Esophagus muscularis mucosa (tissue), 4 donors: Measurements from ENCODE around the gene RETREG2. TPM values are rescaled to one million over a fixed set of nuclear protein-coding genes. Genes with fewer than 3 reads are reported as not detected.

Experiments used
- DNase-seq: peaks from one replicate; pipeline ENCODE4 v3.0.0-alpha.2; 2017; ENCODE audit errors: extremely low spot score
- H3K27ac ChIP-seq, 4 donors: fragments of 200-600 bp; sonication (generic); replicated peaks in 1 of 4; 1 replicate in 3 of 4; 2 replicates in 1 of 4; pipeline ENCODE4 v1.5.1; 2016 to 2019; ENCODE audit warnings: mild to moderate bottlenecking in 1 of 4
- H3K27me3 ChIP-seq, 4 donors: fragments of 200-600 bp; sonication (generic); one replicate each; pipeline versions ENCODE4 v1.5.1 to v1.6.0; 2016 to 2019
- H3K36me3 ChIP-seq, 4 donors: fragments of 200-600 bp; sonication (generic); one replicate each; pipeline ENCODE4 v1.5.1; 2016 to 2019
- H3K4me1 ChIP-seq, 4 donors: fragments of 200-600 bp; sonication (generic); one replicate each; pipeline ENCODE4 v1.5.1; 2016 to 2019
- H3K4me3 ChIP-seq, 4 donors: fragments of 200-600 bp; sonication (generic); 1 replicate in 2 of 4; 2 replicates in 2 of 4; pipeline ENCODE4 v1.5.1; 2016 to 2019; ENCODE audit warnings: mild to moderate bottlenecking in 4 of 4, moderate library complexity in 1 of 4
- H3K9me3 ChIP-seq, 4 donors: fragments of 200-600 bp; sonication (generic); 1 replicate in 3 of 4; 2 replicates in 1 of 4; pipeline ENCODE4 v1.5.1; 2016 to 2019
- EP300 ChIP-seq: sonication (generic); formaldehyde crosslinking; IDR thresholded peaks from one replicate; pipeline ENCODE4 v1.6.1; 2017; ENCODE audit warnings: antibody characterized with exemption
- POLR2A ChIP-seq: fragments of 450-650 bp; IDR thresholded peaks from one replicate; pipeline ENCODE4 v1.6.1; 2017; ENCODE audit warnings: antibody characterized with exemption, moderate library complexity, mild to moderate bottlenecking, low read depth
- POLR2AphosphoS5 ChIP-seq, 2 donors: sonication (generic); formaldehyde crosslinking; IDR thresholded peaks; one replicate each; pipeline ENCODE4 v1.6.1; 2017; ENCODE audit warnings: antibody characterized with exemption in 2 of 2
- WGBS: methylation state at CpG from one replicate; pipeline ENCODE4 v1.1.5; 2018; 5-methylcytosine and 5-hydroxymethylcytosine counted together
- intact Hi-C: fragments of 100-400 bp; cut with DNase I; formaldehyde crosslinking; loops from one replicate; pipeline ENCODE4 v1.15.1; 2023
- total RNA-seq, 4 donors: library from RNA; depleted of rRNA; stranded (reverse); fragments of >200 nt; gene quantifications; one replicate each; pipeline versions ENCODE4 v1.1.0 to v1.2.1, GENCODE V29; 2016
- TF ChIP-seq, protein P1 (sequence below), 3 experiments: fragments of 200-600 bp in 2 of 3; fragments of 450-650 bp in 1 of 3; sonication (generic) in 2 of 3; IDR thresholded peaks; one replicate each; pipeline ENCODE4 v1.5.1; 2017 to 2019; ENCODE audit warnings: antibody characterized with exemption in 3 of 3, mild to moderate bottlenecking in 2 of 3, moderate library complexity in 1 of 3

RETREG2 gene
- total RNA-seq = 10 to 100 TPM; 44.0 to 69.3 (median 56.3) TPM

- Histone ChIP-seq H3K4me3 (peak within 1 kb of the TSS; percentile 95 to 100 (median 96)), H3K36me3 (peaks cover 48 to 61% (median 60%) of the 10 kb centered on the region in 4 donors), H3K9me3 (no peaks in the 10 kb centered on the region), H3K4me1 (peaks cover 25 to 59% (median 41%) of the 10 kb centered on the region in 4 donors), H3K27ac (peak within 1 kb of the TSS; percentile 95 to 100 (median 96)), H3K27me3 (no peaks in the 10 kb centered on the region)
- TF ChIP-seq, protein P1, sequence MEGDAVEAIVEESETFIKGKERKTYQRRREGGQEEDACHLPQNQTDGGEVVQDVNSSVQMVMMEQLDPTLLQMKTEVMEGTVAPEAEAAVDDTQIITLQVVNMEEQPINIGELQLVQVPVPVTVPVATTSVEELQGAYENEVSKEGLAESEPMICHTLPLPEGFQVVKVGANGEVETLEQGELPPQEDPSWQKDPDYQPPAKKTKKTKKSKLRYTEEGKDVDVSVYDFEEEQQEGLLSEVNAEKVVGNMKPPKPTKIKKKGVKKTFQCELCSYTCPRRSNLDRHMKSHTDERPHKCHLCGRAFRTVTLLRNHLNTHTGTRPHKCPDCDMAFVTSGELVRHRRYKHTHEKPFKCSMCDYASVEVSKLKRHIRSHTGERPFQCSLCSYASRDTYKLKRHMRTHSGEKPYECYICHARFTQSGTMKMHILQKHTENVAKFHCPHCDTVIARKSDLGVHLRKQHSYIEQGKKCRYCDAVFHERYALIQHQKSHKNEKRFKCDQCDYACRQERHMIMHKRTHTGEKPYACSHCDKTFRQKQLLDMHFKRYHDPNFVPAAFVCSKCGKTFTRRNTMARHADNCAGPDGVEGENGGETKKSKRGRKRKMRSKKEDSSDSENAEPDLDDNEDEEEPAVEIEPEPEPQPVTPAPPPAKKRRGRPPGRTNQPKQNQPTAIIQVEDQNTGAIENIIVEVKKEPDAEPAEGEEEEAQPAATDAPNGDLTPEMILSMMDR (IDR thresholded peaks at IDR 0.05) = peak; percentile 49 to 64 (median 58)
- TF ChIP-seq POLR2AphosphoS5 (IDR thresholded peaks at IDR 0.05) (peak; percentile 89 to 99), EP300 (no peak), POLR2A (peak; percentile 98)
- intact Hi-C loops = loop anchor here (2.0 to 10.0 kb wide), 2 partner anchors 29 to 207 kb away; partner anchors contain the start of genes DNPEP and ZFAND2B
- DNase-seq = peak; percentile 99
- WGBS = under 1% methylated on average over 12 of the region's 67 CpGs
Observed at GRCh38 chr2:219177552-219178376, at the start of gene RETREG2. Gene RETREG2 (plus strand): TSS chr2:219178275. CDS start chr2:219178353, 78 bp downstream.

GRCh38 chr2:219128396-219128795, 49.7 kb upstream of the RETREG2 start:
- intact Hi-C loops = no loop called here
- no peak for TF ChIP-seq POLR2AphosphoS5 (IDR thresholded peaks at IDR 0.05)
- no peak for TF ChIP-seq EP300
- TF ChIP-seq POLR2A = no peak
- TF ChIP-seq, protein P1 (IDR thresholded peaks at IDR 0.05) = no peak

DNA sequence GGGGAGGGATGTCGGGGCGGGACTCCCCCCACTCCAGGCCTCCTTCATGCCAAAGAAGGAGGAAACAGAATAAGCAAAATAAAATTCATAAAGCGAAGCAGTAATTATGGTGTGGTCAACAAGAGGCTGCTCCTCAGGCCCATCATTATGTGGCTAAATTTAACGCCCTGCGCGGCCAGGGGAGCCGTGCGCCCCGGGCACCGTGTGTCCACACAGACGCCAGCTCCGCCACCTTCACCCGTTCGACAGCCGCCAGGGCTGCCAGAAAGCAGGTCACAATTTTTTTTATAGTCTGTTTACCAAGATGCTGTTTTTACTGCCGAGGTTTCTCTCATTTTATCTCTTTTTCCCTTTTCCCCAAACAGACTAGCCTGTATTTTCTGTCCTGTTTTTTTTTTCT, 48.5 kb upstream of the RETREG2 start:
- Histone ChIP-seq H3K9me3 (no peaks in the 10 kb centered on the region), H3K27me3 (no peaks in the 10 kb centered on the region), H3K4me1 (peaks cover 0 to 24% (median 17%) of the 10 kb centered on the region in 4 donors), H3K27ac (no peak overlapping the region), H3K4me3 (no peak overlapping the region), H3K36me3 (no peaks in the 10 kb centered on the region)
- WGBS = 98% methylated on average over 16 of the region's 16 CpGs
- TF ChIP-seq POLR2A (no peak), POLR2AphosphoS5 (IDR thresholded peaks at IDR 0.05) (no peak), EP300 (no peak)
- TF ChIP-seq, protein P1 (IDR thresholded peaks at IDR 0.05) = no peak
- no peak for DNase-seq
- intact Hi-C loops = no loop called here

More at GRCh38 chr2:219128396-219128795, 49.7 kb upstream of the RETREG2 start:
- no peaks in the 10 kb centered on the region for H3K36me3 ChIP-seq
- H3K27me3 ChIP-seq = no peaks in the 10 kb centered on the region
- no peaks in the 10 kb centered on the region for H3K9me3 ChIP-seq
- WGBS = 79% methylated on average over 7 of the region's 7 CpGs
- H3K4me1 ChIP-seq = peaks cover 0 to 27% (median 20%) of the 10 kb centered on the region in 4 donors
- no peak overlapping the region for H3K4me3 ChIP-seq
- DNase-seq = no peak
- H3K27ac ChIP-seq = no peak overlapping the region

DNA sequence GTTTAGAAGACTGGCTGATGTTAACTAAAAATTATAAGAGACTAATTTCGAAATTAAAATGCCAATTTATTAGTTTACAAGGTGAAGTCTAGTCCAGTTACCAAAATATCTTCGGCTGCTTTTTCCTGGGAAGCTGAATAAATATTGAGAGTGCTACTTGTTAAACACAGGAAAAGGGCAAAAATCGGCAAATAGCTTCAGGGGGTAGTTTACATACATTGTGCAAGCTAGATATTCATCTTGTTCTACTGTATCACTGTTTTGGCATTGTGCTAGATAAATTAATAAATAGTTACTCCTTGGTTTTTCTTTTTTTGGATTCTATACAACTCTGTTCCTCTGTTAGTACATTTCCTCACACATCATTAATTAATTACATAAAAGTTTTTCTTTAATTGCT, 46.7 kb upstream of the RETREG2 start:
- H3K36me3 ChIP-seq = peaks cover 0 to 2% (median 0%) of the 10 kb centered on the region in 4 donors
- no peak for DNase-seq
- H3K4me1 ChIP-seq = peaks cover 0 to 22% (median 13%) of the 10 kb centered on the region in 4 donors
- H3K27ac ChIP-seq = no peak overlapping the region
- TF ChIP-seq POLR2AphosphoS5 (IDR thresholded peaks at IDR 0.05) = no peak
- WGBS = 47% methylated on average over 3 of the region's 3 CpGs
- no peaks in the 10 kb centered on the region for H3K9me3 ChIP-seq
- no peaks in the 10 kb centered on the region for H3K27me3 ChIP-seq
- intact Hi-C loops = no loop called here
- H3K4me3 ChIP-seq = no peak overlapping the region

DNA sequence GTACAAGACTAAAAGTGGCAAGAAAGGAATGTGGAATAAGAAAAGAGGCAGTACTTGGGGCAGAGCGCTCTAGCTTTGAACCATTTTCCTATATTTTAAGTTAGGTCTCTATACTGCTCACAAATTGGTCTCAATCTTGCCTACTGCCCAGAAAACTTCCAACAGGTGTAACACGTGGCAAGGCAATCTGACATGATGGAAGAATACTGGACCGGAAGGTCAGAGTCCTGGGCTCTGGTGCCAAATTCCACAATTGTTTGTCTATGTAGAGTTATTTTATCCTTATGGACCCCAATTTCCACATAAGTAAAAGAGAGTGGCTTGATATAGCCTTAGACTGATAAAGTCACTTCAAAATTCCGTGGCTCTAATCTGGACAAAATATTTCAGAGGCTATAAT, 46.3 kb upstream of the RETREG2 start:
- no peak for DNase-seq
- H3K4me1 ChIP-seq = peaks cover 0 to 22% (median 13%) of the 10 kb centered on the region in 4 donors
- WGBS = 80% methylated on average over 4 of the region's 4 CpGs
- H3K27ac ChIP-seq = no peak overlapping the region
- intact Hi-C loops = no loop called here
- no peaks in the 10 kb centered on the region for H3K27me3 ChIP-seq
- H3K9me3 ChIP-seq = no peaks in the 10 kb centered on the region
- H3K4me3 ChIP-seq = no peak overlapping the region
- TF ChIP-seq EP300 (no peak), POLR2A (no peak), POLR2AphosphoS5 (IDR thresholded peaks at IDR 0.05) (no peak)
- TF ChIP-seq, protein P1 (IDR thresholded peaks at IDR 0.05) = no peak
- H3K36me3 ChIP-seq = peaks cover 0 to 6% (median 2%) of the 10 kb centered on the region in 4 donors
